ENCODE results near the gene SLC22A17. TPM values are rescaled to one million over a fixed set of nuclear protein-coding genes. Genes with fewer than 3 reads are reported as not detected.

The SLC22A17 gene
- polyA plus RNA-seq, 1 donor from 2014 or later, result 182 TPM

- Histone ChIP-seq H3K36me3 (ENCODE audit: insufficient read depth, low read length) (no peaks in the 10 kb centered on the region), H3F3A (ENCODE audit: insufficient read depth, low read length, poor library complexity, severe bottlenecking) (no peaks in the 10 kb centered on the region), H3K4me3 (ENCODE audit: low read length) (no peak overlapping the region), H3K9ac (ENCODE audit: low read length) (no peak overlapping the region), H3K9me2 (ENCODE audit: insufficient read depth, low read length) (no peaks in the 10 kb centered on the region), H3K27me3 (ENCODE audit: insufficient read depth, low read depth, low read length) (no peaks in the 10 kb centered on the region), H4K20me1 (ENCODE audit: insufficient read depth) (no peaks in the 10 kb centered on the region), H3K27ac (ENCODE audit: low read length) (no peak overlapping the region), H3K9me3 (ENCODE audit: low read length) (no peaks in the 10 kb centered on the region), H3K4me2 (ENCODE audit: low read length) (no peak overlapping the region), H3K79me2 (replicated peaks; ENCODE audit: insufficient read depth, low read length) (no peaks in the 10 kb centered on the region), H2AFZ (ENCODE audit: low read depth, low read length) (no peak overlapping the region)
- TF ChIP-seq CTCF (IDR thresholded peaks at IDR 0.05; ENCODE audit: poor library complexity, severe bottlenecking) (no peak), REST (IDR thresholded peaks at IDR 0.05; ENCODE audit: borderline replicate concordance) (no peak), MXI1 (conservative IDR thresholded peaks at IDR 0.05; ENCODE audit: poor library complexity, severe bottlenecking) (no peak), EZH2 (IDR thresholded peaks at IDR 0.05; ENCODE audit: borderline replicate concordance, insufficient read depth, low read length, poor library complexity, severe bottlenecking) (no peak), EP300 (conservative IDR thresholded peaks at IDR 0.05; ENCODE audit: poor library complexity, severe bottlenecking) (no peak), TAF1 (IDR thresholded peaks at IDR 0.05; ENCODE audit: low read depth) (no peak), POLR2AphosphoS5 (IDR thresholded peaks at IDR 0.05) (no peak)
Observed at GRCh38 chr14:23382276-23382675, 29.6 kb upstream of the SLC22A17 start.

GRCh38 chr14:23381871-23382270 lies 29.2 kb upstream of the SLC22A17 start:
- Histone ChIP-seq H4K20me1 (ENCODE audit: insufficient read depth) (no peaks in the 10 kb centered on the region), H3K9me2 (ENCODE audit: insufficient read depth, low read length) (no peaks in the 10 kb centered on the region), H3K4me3 (ENCODE audit: low read length) (no peak overlapping the region), H3K4me2 (ENCODE audit: low read length) (no peak overlapping the region), H3K27me3 (ENCODE audit: insufficient read depth, low read depth, low read length) (no peaks in the 10 kb centered on the region), H3K9ac (ENCODE audit: low read length) (no peak overlapping the region), H3F3A (ENCODE audit: insufficient read depth, low read length, poor library complexity, severe bottlenecking) (no peaks in the 10 kb centered on the region), H3K36me3 (ENCODE audit: insufficient read depth, low read length) (no peaks in the 10 kb centered on the region), H2AFZ (ENCODE audit: low read depth, low read length) (no peak overlapping the region), H3K27ac (ENCODE audit: low read length) (no peak overlapping the region), H3K9me3 (ENCODE audit: low read length) (no peaks in the 10 kb centered on the region), H3K79me2 (replicated peaks; ENCODE audit: insufficient read depth, low read length) (no peaks in the 10 kb centered on the region)
- TF ChIP-seq RAD21 (conservative IDR thresholded peaks at IDR 0.05), result no peak
- TF ChIP-seq SMC3 (conservative IDR thresholded peaks at IDR 0.05; ENCODE audit: poor library complexity), result no peak
- no peak for TF ChIP-seq EZH2 (IDR thresholded peaks at IDR 0.05; ENCODE audit: borderline replicate concordance, insufficient read depth, low read length, poor library complexity, severe bottlenecking)
- TF ChIP-seq POLR2AphosphoS5 (IDR thresholded peaks at IDR 0.05), result no peak
- no peak for TF ChIP-seq REST (IDR thresholded peaks at IDR 0.05; ENCODE audit: borderline replicate concordance)
- no peak for TF ChIP-seq TAF1 (IDR thresholded peaks at IDR 0.05; ENCODE audit: low read depth)
- TF ChIP-seq MXI1 (conservative IDR thresholded peaks at IDR 0.05; ENCODE audit: poor library complexity, severe bottlenecking), result no peak
- no peak for TF ChIP-seq CTCF (IDR thresholded peaks at IDR 0.05; ENCODE audit: poor library complexity, severe bottlenecking)
- no peak for TF ChIP-seq EP300 (conservative IDR thresholded peaks at IDR 0.05; ENCODE audit: poor library complexity, severe bottlenecking)
